Measurements from ENCODE around the gene CARNS1.

The CARNS1 gene, protein sequence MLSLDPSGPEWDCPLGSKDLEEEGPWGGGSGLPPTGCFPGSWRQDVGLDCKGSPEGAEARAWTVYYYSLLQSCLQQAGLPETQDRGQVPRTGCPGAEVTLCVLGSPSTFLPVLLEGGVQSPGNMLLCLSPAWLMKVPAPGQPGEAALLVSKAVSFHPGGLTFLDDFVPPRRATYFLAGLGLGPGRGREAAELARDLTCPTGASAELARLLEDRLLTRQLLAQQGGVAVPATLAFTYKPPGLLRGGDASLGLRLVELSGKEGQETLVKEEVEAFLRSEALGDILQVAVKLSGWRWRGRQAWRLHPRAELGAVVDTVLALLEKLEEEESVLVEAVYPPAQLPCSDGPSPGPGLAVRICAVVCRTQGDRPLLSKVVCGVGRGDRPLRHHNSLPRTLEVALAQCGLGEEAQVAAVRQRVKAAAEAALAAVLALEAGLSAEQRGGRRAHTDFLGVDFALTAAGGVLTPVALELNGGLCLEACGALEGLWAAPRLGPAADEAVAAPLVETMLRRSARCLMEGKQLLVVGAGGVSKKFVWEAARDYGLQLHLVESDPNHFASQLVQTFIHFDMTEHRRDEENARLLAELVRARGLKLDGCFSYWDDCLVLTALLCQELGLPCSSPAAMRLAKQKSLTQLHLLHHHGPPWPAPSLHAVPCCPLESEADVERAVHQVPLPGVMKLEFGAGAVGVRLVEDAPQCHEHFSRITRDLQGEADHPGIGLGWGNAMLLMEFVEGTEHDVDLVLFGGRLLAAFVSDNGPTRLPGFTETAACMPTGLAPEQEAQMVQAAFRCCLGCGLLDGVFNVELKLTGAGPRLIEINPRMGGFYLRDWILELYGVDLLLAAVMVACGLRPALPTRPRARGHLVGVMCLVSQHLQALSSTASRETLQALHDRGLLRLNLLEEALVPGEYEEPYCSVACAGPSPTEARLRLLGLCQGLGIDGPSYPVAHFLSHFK

DNA sequence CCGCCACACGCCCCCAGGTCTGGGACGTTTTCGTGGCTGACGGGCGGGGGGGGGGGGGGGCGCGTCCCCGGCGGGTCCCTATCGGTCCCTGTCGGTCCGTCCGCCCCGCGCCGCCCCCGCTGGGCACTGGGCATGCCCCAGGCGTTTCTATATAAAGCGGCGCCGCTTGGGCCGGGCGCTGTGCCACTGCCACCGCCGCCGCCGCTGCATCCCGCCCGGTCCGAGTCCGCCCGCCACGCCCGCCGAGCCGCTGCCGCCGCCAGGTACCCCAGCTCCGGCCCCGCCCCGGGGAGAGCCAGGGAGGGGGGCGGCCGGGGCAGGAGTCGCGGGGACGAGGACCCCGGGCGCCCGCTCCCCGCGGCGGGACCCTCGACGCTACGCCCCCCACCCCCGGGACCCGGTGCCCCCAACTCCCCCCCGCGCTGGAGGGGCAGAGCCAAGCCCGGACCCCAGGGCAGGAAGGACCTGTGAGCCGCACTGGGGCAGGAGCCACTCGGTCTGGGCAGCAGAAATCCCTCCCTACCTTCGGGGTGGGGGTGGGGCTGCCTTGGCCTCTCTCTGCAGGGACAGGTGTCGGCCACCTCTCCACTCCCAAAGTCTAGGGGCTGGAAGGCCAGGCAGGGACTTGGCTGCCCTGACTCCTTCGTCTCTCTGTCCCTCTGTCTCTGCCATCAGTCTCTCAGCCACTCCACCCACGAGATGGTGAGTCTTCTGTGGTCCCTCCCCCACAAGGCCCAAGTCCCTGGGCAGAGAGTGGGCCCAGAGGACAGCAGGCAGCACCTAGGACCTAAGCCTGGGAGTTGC, at the start of gene CARNS1:
Gene CARNS1, plus strand, starts transcription at position 178 of the 804 bp plus-strand sequence. Its CDS starts 522 bp downstream, at position 700.
- no peak for DNase-seq (ENCODE audit: extremely low spot score)
- no peak for TF ChIP-seq FOXA1 (IDR thresholded peaks at IDR 0.05)
- no peak for TF ChIP-seq FOXK2 (IDR thresholded peaks at IDR 0.05)
- no peak for TF ChIP-seq BHLHE40 (IDR thresholded peaks at IDR 0.05; ENCODE audit: borderline replicate concordance)
- TF ChIP-seq SUZ12 (IDR thresholded peaks at IDR 0.05), result no peak
- TF ChIP-seq ARNT (IDR thresholded peaks at IDR 0.05), result no peak
- no peak for TF ChIP-seq SP1 (IDR thresholded peaks at IDR 0.05)
- no peak for TF ChIP-seq TARDBP (IDR thresholded peaks at IDR 0.05)
- no peak for TF ChIP-seq HDGF (IDR thresholded peaks at IDR 0.05; ENCODE audit: borderline replicate concordance)
- no peak for TF ChIP-seq FOXM1 (IDR thresholded peaks at IDR 0.05; ENCODE audit: borderline replicate concordance)
- TF ChIP-seq ZNF384 (IDR thresholded peaks at IDR 0.05), result no peak
- TF ChIP-seq, protein P1, sequence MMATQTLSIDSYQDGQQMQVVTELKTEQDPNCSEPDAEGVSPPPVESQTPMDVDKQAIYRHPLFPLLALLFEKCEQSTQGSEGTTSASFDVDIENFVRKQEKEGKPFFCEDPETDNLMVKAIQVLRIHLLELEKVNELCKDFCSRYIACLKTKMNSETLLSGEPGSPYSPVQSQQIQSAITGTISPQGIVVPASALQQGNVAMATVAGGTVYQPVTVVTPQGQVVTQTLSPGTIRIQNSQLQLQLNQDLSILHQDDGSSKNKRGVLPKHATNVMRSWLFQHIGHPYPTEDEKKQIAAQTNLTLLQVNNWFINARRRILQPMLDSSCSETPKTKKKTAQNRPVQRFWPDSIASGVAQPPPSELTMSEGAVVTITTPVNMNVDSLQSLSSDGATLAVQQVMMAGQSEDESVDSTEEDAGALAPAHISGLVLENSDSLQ (IDR thresholded peaks at IDR 0.05), result no peak
- no peak for TF ChIP-seq ELF4 (IDR thresholded peaks at IDR 0.05)
- TF ChIP-seq LEF1 (IDR thresholded peaks at IDR 0.05; ENCODE audit: borderline replicate concordance), result no peak
- no peak for TF ChIP-seq CTBP1 (IDR thresholded peaks at IDR 0.05; ENCODE audit: borderline replicate concordance)
- TF ChIP-seq NFRKB (IDR thresholded peaks at IDR 0.05), result no peak
- TF ChIP-seq L3MBTL2 (conservative IDR thresholded peaks at IDR 0.05), result no peak
- POLR2A ChIA-PET, result no interaction called here
- CTCF ChIA-PET, result no interaction called here

DNA sequence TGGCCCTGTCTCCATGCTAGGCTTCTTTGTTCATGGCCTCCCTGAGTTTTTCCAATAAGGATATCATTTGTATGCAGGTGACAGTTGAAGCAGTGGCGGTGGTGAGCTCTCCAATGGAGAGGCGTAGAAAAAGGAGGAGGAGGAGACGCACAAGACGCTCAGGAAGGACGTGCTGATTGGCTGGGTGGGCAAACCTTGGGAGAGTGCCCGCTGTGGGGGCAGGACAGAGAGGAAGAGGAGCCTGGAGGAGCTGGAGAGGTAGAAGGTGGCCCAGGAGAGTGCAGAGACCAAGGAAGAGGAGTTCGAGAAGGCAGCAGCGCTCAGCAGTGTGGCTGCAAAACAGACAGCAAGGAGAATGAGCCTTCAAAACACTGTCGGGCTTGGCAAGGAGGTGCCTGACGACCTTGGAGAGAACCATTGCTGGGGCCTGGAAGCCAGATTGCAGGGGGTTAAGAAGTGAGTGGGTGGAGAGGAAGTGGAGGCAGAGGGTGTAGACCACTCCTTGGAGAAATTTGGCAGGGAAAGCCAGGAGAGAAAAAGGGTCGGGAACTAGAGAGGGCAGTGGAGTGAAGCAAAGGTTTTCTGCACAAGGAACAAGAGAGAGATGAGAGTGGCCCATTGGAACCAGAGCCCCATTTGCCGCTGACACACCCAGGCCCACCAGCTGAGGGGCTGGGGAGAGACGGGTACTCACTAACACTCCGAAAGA, 49.6 kb upstream of the CARNS1 start:
- TF ChIP-seq FOXA1 (IDR thresholded peaks at IDR 0.05) (no peak), LEF1 (IDR thresholded peaks at IDR 0.05; ENCODE audit: borderline replicate concordance) (no peak), ELF4 (IDR thresholded peaks at IDR 0.05) (no peak)
- no peak for DNase-seq (ENCODE audit: extremely low spot score)
- ChIA-PET POLR2A (interaction anchor here (1.0 kb wide), 1 partner anchor 35 kb away, joined by 4 read pairs; the partner anchor contains the start of gene PPP1CA), CTCF (interaction anchor here (0.6 kb wide), 1 partner anchor 15 kb away, joined by 3 read pairs; no protein-coding TSS in a partner anchor)

DNA sequence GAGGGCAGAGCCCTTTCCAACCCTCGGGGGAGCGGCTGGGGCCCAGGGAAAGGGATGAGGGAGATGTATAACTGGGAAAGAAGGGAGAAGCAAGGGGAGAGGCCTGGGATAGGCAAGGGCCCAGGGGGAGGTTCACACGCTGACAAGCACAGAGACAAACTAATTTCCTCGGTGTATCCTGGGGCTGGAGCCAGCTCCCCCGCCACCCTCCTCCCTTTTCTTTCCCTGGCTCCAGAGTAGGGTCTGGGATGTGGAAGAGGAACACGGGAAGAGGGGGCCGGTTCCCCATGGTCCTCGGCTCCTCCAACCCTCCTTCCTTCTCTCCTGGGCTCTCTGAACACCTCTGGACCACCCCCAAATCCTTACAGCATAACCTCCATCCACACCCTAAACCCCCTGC, 48.9 kb upstream of the CARNS1 start:
- no peak for DNase-seq (ENCODE audit: extremely low spot score)
- TF ChIP-seq FOXK2 (IDR thresholded peaks at IDR 0.05) (no peak), CTBP1 (IDR thresholded peaks at IDR 0.05; ENCODE audit: borderline replicate concordance) (no peak), BHLHE40 (IDR thresholded peaks at IDR 0.05; ENCODE audit: borderline replicate concordance) (no peak), FOXM1 (IDR thresholded peaks at IDR 0.05; ENCODE audit: borderline replicate concordance) (no peak)
- TF ChIP-seq, protein P1 (IDR thresholded peaks at IDR 0.05), result no peak
- POLR2A ChIA-PET, result no interaction called here
- CTCF ChIA-PET, result no interaction called here

DNA sequence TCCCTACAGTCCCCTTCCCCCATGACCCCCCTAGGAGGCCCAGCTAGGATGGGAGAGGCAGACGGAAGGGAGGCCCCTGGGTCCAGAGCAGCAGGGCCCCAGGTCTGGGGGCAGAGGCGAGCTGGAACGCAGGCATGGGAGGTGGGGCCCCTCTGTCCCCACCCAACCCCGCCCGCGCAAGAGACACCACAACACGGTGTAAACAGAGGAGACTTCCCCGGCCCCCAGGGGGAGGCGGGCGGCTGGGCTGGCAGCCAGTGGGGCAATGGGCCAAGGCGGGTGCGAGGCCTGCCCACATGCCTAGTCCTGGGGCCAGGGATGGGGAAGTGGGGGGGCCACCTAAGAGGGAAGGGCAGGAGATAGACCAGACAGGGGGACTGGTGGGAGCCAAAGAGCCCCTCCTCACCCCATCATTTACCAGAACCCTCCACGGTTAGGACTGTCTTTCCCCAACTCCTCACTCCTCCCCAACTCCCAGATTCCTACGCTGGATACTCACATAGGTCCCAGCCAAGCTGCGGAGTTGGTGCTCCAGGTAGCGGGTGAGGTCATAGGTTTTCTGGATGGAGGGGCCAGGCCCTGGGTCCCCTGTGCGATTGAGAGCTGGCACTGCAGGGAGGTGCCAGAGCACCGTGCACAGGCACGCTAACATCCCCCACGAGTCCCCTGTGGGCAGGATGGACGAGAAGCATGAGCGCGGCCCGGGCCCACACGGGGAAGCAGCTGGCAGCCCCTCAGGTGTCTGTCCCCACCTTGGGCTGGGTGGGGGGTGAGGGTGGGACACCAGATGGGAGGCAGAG, 48.3 kb upstream of the CARNS1 start:
- ChIA-PET POLR2A (no interaction called here), CTCF (interaction anchor here (1.0 kb wide), 1 partner anchor 16 kb away, joined by 4 read pairs; no protein-coding TSS in a partner anchor)
- TF ChIP-seq, protein P1 (IDR thresholded peaks at IDR 0.05), result no peak
- TF ChIP-seq BHLHE40 (IDR thresholded peaks at IDR 0.05; ENCODE audit: borderline replicate concordance) (no peak), NFRKB (IDR thresholded peaks at IDR 0.05) (no peak), HDGF (IDR thresholded peaks at IDR 0.05; ENCODE audit: borderline replicate concordance) (no peak), TARDBP (IDR thresholded peaks at IDR 0.05) (no peak), ZNF384 (IDR thresholded peaks at IDR 0.05) (no peak), CTBP1 (IDR thresholded peaks at IDR 0.05; ENCODE audit: borderline replicate concordance) (no peak), FOXA1 (IDR thresholded peaks at IDR 0.05) (no peak), ARNT (IDR thresholded peaks at IDR 0.05) (no peak), LEF1 (IDR thresholded peaks at IDR 0.05; ENCODE audit: borderline replicate concordance) (no peak), SUZ12 (IDR thresholded peaks at IDR 0.05) (no peak), SP1 (IDR thresholded peaks at IDR 0.05) (no peak), L3MBTL2 (conservative IDR thresholded peaks at IDR 0.05) (no peak), FOXM1 (IDR thresholded peaks at IDR 0.05; ENCODE audit: borderline replicate concordance) (no peak), ELF4 (IDR thresholded peaks at IDR 0.05) (no peak), FOXK2 (IDR thresholded peaks at IDR 0.05) (no peak)
- DNase-seq (ENCODE audit: extremely low spot score), result no peak
